ENCODE measurements around the gene EIF2B5.
"Not testable (repeated sequence)": the region's sequence is repeated elsewhere in the genome, so short reads cannot be mapped to it uniquely, and the experiment has no call there.

Gene EIF2B5

GRCh38 chr3:184135149-184135910 is at the start of gene EIF2B5:
Gene EIF2B5, plus strand, starts transcription at chr3:184135358. Its CDS starts 28 bp downstream, at chr3:184135386.
- DNase-seq: peak; percentile 95

GRCh38 chr3:184085389-184085852 is 49.7 kb upstream of the EIF2B5 start:
- no peak for DNase-seq

- no peak for DNase-seq
Measured at GRCh38 chr3:184092199-184092598, 43.0 kb upstream of the EIF2B5 start.

- DNase-seq: no peak
Measured at GRCh38 chr3:184096811-184097383, 38.3 kb upstream of the EIF2B5 start, which contains the start of gene HTR3E. Gene HTR3E, plus strand, starts transcription at chr3:184097064. Its CDS starts 466 bp downstream, at chr3:184097530.

DNA sequence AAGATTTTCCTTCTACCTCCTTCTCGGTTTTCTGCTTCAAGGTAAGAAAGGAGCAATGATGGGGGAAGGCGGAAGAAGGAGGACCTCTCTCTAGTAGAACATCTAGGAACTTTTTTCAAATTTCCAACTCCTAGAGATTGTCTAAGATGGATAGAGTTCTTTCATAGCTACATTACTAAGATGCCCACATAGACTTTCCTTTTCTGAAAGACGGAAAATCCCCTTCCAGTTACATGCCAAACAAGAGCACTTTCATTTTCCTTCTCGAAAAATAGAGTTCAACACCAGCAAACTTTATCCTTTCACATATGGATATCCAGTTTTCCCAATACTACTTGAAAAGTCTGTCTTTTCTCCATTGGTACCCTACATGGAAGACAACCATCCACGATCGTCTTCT is 37.6 kb upstream of the EIF2B5 start:
- no peak for DNase-seq

GRCh38 chr3:184099806-184100686 is 35.1 kb upstream of the EIF2B5 start:
- DNase-seq: no peak

DNA sequence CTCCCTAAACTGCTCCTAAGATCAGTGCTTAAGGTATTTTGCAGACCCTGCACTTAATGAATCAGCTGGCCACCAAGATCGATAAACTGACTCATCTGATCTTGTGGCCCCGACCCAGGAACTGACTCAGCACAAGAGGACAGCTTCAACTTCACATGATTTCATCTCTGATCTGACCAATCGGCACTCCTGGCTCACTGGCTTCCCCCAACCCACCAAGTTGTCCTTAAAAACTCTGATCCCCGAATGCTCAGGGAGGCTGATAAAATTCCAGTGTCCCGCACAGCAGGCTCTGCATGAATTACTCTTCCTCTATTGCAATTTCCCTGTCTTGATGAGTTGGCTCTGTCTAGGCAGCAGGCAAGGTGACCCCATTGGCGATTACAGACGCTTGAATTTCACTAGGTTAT is 24.8 kb upstream of the EIF2B5 start:
- DNase-seq: no peak

DNA sequence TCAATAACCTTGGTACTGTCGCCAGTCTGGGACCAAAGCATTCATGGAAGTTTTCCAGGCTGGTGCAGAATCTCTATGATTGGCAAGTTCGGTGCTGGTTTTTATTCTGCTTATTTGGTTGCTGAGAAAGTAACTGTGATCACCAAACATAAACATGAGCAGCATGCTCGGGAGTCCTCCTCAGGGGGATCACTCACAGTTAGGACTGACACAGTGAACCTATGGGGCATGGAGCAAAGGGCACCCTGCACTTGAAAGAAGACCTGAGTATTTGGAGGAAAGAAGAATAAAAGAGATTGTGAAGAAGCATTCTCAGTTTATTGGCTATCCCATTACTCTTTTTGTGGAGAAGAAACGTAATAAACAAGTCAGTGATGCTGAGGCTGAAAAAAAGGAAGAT is 19.1 kb upstream of the EIF2B5 start:
- DNase-seq: no peak

DNA sequence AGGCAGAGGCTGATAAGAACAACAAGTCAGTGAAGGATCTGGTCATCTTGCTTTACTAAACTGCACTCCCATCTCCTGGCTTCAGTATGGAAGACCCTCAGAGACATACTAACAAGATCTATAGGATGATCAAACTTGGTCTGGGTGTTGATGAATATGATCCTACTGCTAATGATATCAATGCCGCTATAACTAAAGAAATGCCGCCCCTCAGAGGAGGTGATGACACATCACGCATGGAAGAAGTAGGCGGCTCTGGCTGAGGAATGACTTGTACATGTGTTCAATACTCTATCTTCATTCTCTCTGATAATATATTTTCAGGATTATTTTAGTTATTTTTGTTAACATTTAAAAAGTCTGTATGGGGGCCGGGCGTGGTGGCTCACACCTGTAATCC is 17.5 kb upstream of the EIF2B5 start:
- DNase-seq: no peak

DNA sequence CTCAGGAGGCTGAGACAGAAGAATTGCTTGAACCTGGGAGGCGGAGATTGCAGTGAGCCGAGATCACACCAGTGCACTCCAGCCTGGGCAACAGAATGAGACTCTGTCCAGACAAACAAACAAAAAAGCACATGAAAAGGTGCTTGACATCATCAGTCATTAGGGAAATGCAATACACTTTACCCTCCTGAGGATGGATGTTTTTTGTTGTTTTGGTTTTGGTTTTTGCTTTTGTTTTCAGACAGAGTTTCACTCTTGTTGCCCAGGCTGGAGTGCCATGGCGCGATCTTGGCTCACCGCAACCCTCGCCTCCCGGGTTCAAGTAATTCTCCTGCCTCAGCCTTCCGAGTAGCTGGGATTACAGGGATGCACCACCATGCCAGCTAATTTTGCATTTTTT is 14.1 kb upstream of the EIF2B5 start:
- not testable (repeated sequence) for DNase-seq

- no peak for DNase-seq
Measured at GRCh38 chr3:184126006-184126405, 9.2 kb upstream of the EIF2B5 start.

DNA sequence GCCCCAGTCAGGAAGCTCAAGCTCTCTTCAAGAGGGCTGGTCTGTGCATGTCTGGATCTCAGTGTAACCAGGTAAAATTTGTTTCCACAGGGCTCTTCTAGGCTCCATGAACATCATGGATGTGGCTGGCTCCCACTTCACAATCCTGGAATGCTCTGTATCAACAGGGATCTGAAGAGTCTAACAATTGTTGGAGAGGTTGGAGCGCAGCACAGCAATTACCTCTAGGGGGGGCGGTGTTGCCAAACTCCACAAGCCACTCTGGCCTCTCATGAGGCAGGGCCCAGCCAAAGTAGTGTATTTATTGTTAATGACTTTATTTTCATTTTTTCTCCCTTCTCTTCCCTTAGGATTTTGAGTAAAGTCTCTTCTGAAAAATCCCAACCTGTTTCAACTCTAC is 6.1 kb upstream of the EIF2B5 start:
- DNase-seq: no peak

DNA sequence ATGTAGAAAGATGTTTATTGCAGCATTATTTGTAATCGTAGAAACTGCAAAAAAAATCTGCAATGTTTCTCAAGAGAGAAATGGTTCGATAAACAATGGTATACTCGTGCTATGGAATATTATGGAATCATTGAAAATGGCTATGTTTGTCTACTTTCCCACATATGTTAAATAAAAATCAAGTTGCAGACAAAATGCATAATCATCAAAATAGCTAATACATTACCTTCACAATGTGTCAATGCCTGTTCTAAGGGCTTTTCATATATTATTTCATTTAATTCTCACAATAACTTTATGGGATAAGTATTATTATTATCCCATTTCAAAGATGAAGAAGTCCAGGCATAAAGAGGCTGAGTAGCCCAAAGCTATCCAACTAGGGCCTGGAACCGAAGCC is 2.2 kb upstream of the EIF2B5 start:
- no peak for DNase-seq

DNA sequence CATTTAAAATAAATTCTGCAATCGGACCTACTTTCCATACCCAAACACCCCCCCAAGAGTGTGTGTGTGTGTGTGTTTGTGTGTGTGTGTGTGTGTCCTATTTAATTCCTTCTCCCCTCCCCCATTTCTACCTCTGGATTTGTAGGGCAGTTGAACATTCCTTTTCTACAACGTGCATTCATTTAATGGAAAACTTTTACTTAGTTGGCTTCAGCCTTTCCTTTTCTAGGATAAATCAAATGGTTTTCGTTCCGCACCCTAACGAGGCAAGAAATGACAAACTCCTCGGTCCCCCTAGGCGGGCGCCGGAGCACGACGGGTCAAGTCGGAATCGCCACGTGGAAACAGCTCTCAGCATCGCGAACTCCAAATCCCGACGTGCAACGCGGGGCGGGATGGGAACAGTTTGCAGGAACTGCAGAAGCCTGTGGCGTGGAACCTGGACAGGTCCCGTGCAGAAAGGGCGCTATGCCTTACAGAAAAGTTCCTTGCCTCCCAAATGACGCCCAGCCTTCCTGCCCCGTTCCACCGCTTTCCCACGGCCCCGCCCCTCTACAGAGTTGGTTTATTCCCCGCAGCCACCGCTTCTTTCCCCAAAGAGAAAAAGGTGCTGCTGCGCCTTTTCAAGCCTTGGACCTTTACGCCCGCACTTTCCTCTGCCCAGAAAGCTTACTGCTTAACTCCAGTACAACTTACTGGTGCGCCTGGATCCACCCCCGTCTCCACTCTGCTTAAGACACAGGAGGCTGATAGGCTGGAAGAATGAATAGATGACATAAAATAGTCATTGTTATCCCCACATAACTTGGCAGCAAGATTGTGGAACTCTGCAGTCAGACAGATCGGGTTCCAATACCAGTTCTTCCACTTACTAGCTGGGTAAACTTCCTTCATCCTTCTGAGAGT is 1.1 kb upstream of the EIF2B5 start:
- DNase-seq: peak; percentile 91

DNA sequence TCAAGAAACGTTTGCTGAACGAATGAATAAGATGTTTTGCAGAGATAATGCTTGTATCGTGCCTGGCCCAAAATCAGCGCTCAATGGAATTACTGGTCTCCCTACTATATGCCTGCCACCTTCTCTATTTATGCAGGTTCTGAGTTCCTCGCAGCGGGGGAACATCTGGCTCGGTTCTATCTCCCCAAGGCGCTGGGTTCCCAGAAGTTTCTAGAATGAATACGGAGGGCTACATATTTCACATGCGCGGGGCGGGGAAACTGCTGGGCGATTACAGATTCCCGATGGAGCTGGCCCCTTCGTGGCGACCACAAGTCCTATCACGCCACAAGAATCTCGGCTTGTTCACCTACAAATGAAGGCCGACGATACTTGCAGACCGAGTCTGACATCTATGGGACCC is 411 bp upstream of the EIF2B5 start:
- no peak for DNase-seq

DNA sequence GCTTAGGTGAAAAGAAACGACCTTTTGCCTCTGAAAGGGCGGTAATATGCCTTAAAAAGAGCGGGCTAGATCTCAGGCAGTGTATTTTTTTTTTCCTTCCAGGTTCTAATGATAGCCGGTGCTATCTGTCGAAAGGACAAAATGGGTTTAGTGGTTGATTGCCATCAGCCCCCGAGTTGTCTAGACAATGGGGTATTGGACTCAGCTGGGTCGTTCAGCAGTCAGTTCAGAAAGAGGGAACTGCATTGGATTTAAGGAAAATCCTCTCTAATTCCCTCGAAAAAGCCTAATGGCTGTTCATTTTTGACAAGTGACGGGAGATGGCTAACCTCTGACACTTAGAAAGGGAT is 728 bp downstream of the EIF2B5 start:
- DNase-seq: no peak

DNA sequence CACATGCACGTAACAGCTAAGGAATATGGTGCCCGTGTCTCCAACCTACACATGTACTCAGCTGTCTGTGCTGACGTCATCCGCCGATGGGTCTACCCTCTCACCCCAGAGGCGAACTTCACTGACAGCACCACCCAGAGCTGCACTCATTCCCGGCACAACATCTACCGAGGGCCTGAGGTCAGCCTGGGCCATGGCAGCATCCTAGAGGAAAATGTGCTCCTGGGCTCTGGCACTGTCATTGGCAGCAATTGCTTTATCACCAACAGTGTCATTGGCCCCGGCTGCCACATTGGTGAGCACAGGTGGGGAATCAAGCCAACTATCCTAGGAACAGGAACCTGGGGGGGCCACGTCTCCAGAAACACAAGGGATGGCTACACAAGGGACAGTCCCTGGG is 5.3 kb downstream of the EIF2B5 start:
- no peak for DNase-seq

DNA sequence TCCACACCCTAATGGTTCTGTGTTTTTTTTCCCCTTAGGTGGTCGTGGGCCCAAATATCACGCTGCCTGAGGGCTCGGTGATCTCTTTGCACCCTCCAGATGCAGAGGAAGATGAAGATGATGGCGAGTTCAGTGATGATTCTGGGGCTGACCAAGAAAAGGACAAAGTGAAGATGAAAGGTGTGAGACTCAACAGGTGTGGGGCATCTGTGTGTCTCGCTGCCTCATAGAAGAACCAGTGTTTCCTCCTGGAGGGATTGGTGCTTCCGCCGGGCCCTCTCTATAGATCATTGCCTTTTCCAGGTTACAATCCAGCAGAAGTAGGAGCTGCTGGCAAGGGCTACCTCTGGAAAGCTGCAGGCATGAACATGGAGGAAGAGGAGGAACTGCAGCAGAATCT is 7.0 kb downstream of the EIF2B5 start:
- DNase-seq: no peak

- DNase-seq: no peak
Measured at GRCh38 chr3:184143327-184143726, 8.2 kb downstream of the EIF2B5 start.

GRCh38 chr3:184144505-184144904 is 9.3 kb downstream of the EIF2B5 start:
- no peak for DNase-seq

DNA sequence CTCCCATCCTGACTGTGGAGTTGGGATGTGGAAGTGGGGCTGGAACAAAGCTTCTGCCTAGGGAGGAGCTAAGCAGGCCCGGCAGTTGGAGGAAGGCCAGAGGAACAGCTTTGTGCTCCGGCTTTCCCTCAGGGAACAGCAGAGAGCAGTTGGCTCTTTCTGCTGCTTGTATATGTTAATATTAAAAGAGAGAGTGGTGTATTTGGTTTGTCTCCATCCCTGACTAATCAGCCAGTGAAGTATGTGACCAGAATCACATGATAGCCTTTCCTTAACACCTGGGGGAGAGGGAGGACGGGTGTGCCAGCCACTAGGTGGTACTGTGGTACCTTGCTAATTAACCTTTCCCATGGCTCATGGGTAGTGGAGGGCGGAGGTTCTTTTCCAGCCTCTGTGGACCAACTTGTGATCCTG is 10.0 kb downstream of the EIF2B5 start:
- peak; percentile 62 for DNase-seq

- no peak for DNase-seq
Measured at GRCh38 chr3:184145751-184146270, 10.7 kb downstream of the EIF2B5 start.

Data from left hindlimb (tissue), 1 donor.